K562 (cell line): ENCODE results near the gene KCTD13. TPM values are rescaled to one million over a fixed set of nuclear protein-coding genes. Genes with fewer than 3 reads are reported as not detected.

ENCODE experiments used
- CREB3L1 ChIP-seq: fragments of 450-650 bp; IDR thresholded peaks from 2 replicates; pipeline ENCODE4 v1.6.1; 2014; ENCODE audit warnings: low read depth, mild to moderate bottlenecking, moderate library complexity, borderline replicate concordance
- E2F8 ChIP-seq: fragments of 450-650 bp; IDR thresholded peaks from 2 replicates; pipeline ENCODE4 v1.7.1; 2018; ENCODE audit warnings: mild to moderate bottlenecking, low read depth; ENCODE audit not compliant: partially characterized antibody
- HLTF ChIP-seq: fragments of 450-650 bp; IDR thresholded peaks from 2 replicates; pipeline ENCODE4 v1.6.1; 2016
- IRF2 ChIP-seq: sonication (generic); formaldehyde crosslinking; IDR thresholded peaks from 2 replicates; pipeline ENCODE4 v1.8.1; 2022; ENCODE audit warnings: mild to moderate bottlenecking, missing genetic modification reagents
- NFE2L1 ChIP-seq: fragments of 450-650 bp; IDR thresholded peaks from 2 replicates; pipeline ENCODE4 v1.6.1; 2016; ENCODE audit warnings: missing genetic modification characterization, low read depth, mild to moderate bottlenecking, missing compliant biosample characterization, moderate library complexity, borderline replicate concordance
- SRSF1 ChIP-seq: fragments of 200-400 bp; formaldehyde crosslinking; IDR thresholded peaks from 2 replicates; pipeline ENCODE4 v1.6.1; 2017; ENCODE audit warnings: mild to moderate bottlenecking, low read depth, low read length, moderate library complexity
- THRA ChIP-seq: fragments of 450-650 bp; IDR thresholded peaks from 2 replicates; pipeline ENCODE4 v1.6.1; 2017; ENCODE audit warnings: mild to moderate bottlenecking, moderate library complexity
- ZBTB1 ChIP-seq: sonication (generic); formaldehyde crosslinking; IDR thresholded peaks from 2 replicates; pipeline ENCODE4 v1.8.1; 2023; ENCODE audit warnings: missing genetic modification reagents, low read depth, mild to moderate bottlenecking, borderline replicate concordance
- ZNF518B ChIP-seq: fragments of 250-450 bp; sonication (Bioruptor Pico); IDR thresholded peaks from 2 replicates; pipeline ENCODE4 v1.5.0; 2021; ENCODE audit warnings: mild to moderate bottlenecking, moderate library complexity
- polyA plus RNA-seq, 8 experiments: library from polyadenylated mRNA; depleted of rRNA in 4 of 8; stranded (reverse) in 5 of 8; unstranded in 3 of 8; fragments of >200 nt; fragmentation: Nextera tagmentation in 2 of 8; fragmentation: Illumina TruSeq in 1 of 8; extraction: Ambion mirVana in 2 of 8; extraction: Trizol in 1 of 8; gene quantifications; 2 replicates each; pipeline versions ENCODE4 v1.2.1 to v1.2.3, GENCODE V29; 2011 to 2014; ENCODE audit warnings: inconsistent platforms in 1 of 8, missing spikeins in 1 of 8
- total RNA-seq, 7 experiments: library from RNA; depleted of rRNA in 6 of 7; stranded (reverse); fragments of >200 nt in 6 of 7; fragmentation: Illumina TruSeq in 2 of 7; extraction: Trizol in 2 of 7; gene quantifications; 2 replicates each; pipeline versions ENCODE4 v1.2.1 to v1.2.3, GENCODE V29; 2011 to 2021; ENCODE audit warnings: low replicate concordance in 1 of 7

KCTD13 gene
- total and polyA plus RNA-seq, 9 of the 15 experiments (the other 6 are each of a cell fraction or from before 2014, with no cell fraction given) = 1.0 to 20.6 (median 9.8) TPM

- no peak for TF ChIP-seq ZNF518B (CRISPR knock-in tag)
- TF ChIP-seq SRSF1 = no peak
- TF ChIP-seq ZBTB1 (CRISPR knock-in tag) = no peak
- no peak for TF ChIP-seq THRA
- no peak for TF ChIP-seq E2F8
- TF ChIP-seq HLTF = no peak
- no peak for TF ChIP-seq NFE2L1 (tag)
- TF ChIP-seq CREB3L1 = no peak
- no peak for TF ChIP-seq IRF2 (CRISPR knock-in tag)
These were observed 25.8 kb upstream of the KCTD13 start (continued) for GRCh38 chr16:29951625-29952365.
